HL-60 (cell line): ENCODE measurements around the gene SCART1.

ENCODE experiments used
- DNase-seq, 2 experiments: peaks; one replicate each; pipeline ENCODE4 v3.0.0-alpha.2; 2010 to 2020; ENCODE audit warnings: low read depth in 1 of 2, low spot score in 1 of 2
- H3K27ac ChIP-seq: fragments of 250-450 bp; sonication (Bioruptor Pico); replicated peaks from 2 replicates; pipeline ENCODE4 v1.5.1; 2020; ENCODE audit warnings: mild to moderate bottlenecking, moderate library complexity
- H3K27me3 ChIP-seq: fragments of 250-450 bp; sonication (Bioruptor Pico); 2 replicates; pipeline ENCODE4 v1.5.1; 2021; ENCODE audit warnings: mild to moderate bottlenecking, moderate library complexity; ENCODE audit not compliant: insufficient read depth, poor library complexity, severe bottlenecking
- H3K4me3 ChIP-seq: replicated peaks from 2 replicates; pipeline ENCODE4 v1.5.1; 2011; ENCODE audit warnings: mild to moderate bottlenecking, control low read depth, low read length; ENCODE audit not compliant: insufficient read depth
- GABPA ChIP-seq: IDR thresholded peaks from 2 replicates; pipeline ENCODE4 v1.6.1; 2012; ENCODE audit warnings: low read depth
- POLR2AphosphoS5 ChIP-seq: IDR thresholded peaks from 2 replicates; pipeline ENCODE4 v1.6.1; 2012; ENCODE audit warnings: low read depth
- SPI1 ChIP-seq: IDR thresholded peaks from 2 replicates; pipeline ENCODE4 v1.6.1; 2012; ENCODE audit warnings: low read depth, mild to moderate bottlenecking, borderline replicate concordance
- TF ChIP-seq, protein P1 (sequence below): IDR thresholded peaks from 2 replicates; pipeline ENCODE4 v1.6.1; 2012; ENCODE audit warnings: low read depth; ENCODE audit not compliant: insufficient replicate concordance
- TF ChIP-seq, protein P2 (sequence below): IDR thresholded peaks from one replicate; pipeline ENCODE4 v1.5.1; 2011; ENCODE audit warnings: low read length, control low read depth, inconsistent platforms; ENCODE audit not compliant: insufficient read depth

Gene SCART1

DNA sequence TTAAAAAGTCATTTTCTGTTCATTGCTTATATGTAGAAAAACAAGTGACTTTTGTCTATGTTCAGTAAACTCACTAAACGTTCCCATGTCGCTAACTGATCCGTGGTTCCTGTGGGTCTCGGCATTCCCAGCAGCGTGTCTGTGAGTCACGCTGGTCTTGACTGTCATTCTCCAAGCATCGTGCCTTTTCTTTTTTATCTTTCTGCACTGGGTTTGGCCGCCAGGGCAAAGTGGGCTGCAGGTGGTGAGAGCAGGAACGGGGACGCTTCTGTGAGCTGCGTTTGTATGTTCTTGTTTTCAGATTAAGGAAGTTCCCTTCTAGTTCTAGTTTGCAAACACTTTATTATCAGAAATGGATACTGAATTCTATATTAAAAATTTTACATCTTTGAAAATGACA lies 6.8 kb upstream of the SCART1 start:
- Histone ChIP-seq H3K27me3 (no peaks in the 10 kb centered on the region), H3K27ac (no peak overlapping the region), H3K4me3 (no peak overlapping the region)
- TF ChIP-seq POLR2AphosphoS5 (no peak), GABPA (no peak), SPI1 (no peak)
- TF ChIP-seq, protein P1, sequence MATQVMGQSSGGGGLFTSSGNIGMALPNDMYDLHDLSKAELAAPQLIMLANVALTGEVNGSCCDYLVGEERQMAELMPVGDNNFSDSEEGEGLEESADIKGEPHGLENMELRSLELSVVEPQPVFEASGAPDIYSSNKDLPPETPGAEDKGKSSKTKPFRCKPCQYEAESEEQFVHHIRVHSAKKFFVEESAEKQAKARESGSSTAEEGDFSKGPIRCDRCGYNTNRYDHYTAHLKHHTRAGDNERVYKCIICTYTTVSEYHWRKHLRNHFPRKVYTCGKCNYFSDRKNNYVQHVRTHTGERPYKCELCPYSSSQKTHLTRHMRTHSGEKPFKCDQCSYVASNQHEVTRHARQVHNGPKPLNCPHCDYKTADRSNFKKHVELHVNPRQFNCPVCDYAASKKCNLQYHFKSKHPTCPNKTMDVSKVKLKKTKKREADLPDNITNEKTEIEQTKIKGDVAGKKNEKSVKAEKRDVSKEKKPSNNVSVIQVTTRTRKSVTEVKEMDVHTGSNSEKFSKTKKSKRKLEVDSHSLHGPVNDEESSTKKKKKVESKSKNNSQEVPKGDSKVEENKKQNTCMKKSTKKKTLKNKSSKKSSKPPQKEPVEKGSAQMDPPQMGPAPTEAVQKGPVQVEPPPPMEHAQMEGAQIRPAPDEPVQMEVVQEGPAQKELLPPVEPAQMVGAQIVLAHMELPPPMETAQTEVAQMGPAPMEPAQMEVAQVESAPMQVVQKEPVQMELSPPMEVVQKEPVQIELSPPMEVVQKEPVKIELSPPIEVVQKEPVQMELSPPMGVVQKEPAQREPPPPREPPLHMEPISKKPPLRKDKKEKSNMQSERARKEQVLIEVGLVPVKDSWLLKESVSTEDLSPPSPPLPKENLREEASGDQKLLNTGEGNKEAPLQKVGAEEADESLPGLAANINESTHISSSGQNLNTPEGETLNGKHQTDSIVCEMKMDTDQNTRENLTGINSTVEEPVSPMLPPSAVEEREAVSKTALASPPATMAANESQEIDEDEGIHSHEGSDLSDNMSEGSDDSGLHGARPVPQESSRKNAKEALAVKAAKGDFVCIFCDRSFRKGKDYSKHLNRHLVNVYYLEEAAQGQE = no peak
- TF ChIP-seq, protein P2, sequence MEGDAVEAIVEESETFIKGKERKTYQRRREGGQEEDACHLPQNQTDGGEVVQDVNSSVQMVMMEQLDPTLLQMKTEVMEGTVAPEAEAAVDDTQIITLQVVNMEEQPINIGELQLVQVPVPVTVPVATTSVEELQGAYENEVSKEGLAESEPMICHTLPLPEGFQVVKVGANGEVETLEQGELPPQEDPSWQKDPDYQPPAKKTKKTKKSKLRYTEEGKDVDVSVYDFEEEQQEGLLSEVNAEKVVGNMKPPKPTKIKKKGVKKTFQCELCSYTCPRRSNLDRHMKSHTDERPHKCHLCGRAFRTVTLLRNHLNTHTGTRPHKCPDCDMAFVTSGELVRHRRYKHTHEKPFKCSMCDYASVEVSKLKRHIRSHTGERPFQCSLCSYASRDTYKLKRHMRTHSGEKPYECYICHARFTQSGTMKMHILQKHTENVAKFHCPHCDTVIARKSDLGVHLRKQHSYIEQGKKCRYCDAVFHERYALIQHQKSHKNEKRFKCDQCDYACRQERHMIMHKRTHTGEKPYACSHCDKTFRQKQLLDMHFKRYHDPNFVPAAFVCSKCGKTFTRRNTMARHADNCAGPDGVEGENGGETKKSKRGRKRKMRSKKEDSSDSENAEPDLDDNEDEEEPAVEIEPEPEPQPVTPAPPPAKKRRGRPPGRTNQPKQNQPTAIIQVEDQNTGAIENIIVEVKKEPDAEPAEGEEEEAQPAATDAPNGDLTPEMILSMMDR = no peak
- no peak for DNase-seq

DNA sequence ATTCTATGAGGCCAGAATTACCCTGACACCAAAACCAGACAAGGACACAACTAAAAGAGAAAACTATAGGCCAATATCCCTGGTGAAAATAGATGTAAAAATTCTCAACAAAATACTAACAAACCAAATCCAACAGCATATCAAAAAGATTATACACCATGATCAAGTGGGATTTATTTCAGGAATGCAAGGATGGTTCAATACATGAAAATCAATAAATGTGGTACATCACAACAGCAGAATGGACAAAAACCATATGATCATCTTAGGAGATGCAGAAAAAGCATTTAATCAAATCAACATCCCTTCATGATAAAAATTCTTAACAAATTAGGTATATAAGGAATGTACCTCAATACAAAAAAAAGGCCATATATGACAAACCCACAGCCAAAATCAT lies 5.6 kb upstream of the SCART1 start:
- Histone ChIP-seq H3K27ac (no peak overlapping the region), H3K4me3 (no peak overlapping the region), H3K27me3 (no peaks in the 10 kb centered on the region)
- TF ChIP-seq GABPA = no peak
- TF ChIP-seq, protein P2 = no peak
- no peak for TF ChIP-seq POLR2AphosphoS5
- TF ChIP-seq, protein P1 = no peak
- no peak for TF ChIP-seq SPI1
- DNase-seq = no peak

GRCh38 chr10:133451346-133451745 lies 2.4 kb upstream of the SCART1 start:
- Histone ChIP-seq H3K27me3 (no peaks in the 10 kb centered on the region), H3K27ac (no peak overlapping the region), H3K4me3 (no peak overlapping the region)
- no peak for TF ChIP-seq SPI1
- TF ChIP-seq POLR2AphosphoS5 = no peak
- TF ChIP-seq, protein P2 = no peak
- TF ChIP-seq, protein P1 = no peak
- no peak for TF ChIP-seq GABPA
- DNase-seq = no peak
